Neural cell (in vitro differentiated cells): ENCODE measurements around the gene HPX. TPM values are rescaled to one million over a fixed set of nuclear protein-coding genes. Genes with fewer than 3 reads are reported as not detected.
A peak's percentile ranks its signal among the peaks of the same experiment; 100 is the strongest.

ENCODE experiments used
- H2AFZ ChIP-seq: fragments of 200-600, 300-800 bp; sonication (generic), shearing (Covaris generic); 2 replicates; pipeline ENCODE4 v1.6.0; 2014; ENCODE audit warnings: low read depth, mild to moderate bottlenecking, antibody characterized with exemption, low read length, moderate library complexity
- H3F3A ChIP-seq: fragments of 200-600 bp; shearing (Covaris generic); 2 replicates; pipeline ENCODE4 v1.6.1; 2016; ENCODE audit warnings: mild to moderate bottlenecking, moderate library complexity, mixed read lengths, antibody characterized with exemption, low read length; ENCODE audit not compliant: insufficient read depth, poor library complexity, severe bottlenecking
- H3K27ac ChIP-seq: fragments of 200-600, 300-800 bp; sonication (generic), shearing (Covaris generic); 2 replicates; pipeline ENCODE4 v1.5.1; 2014; ENCODE audit warnings: mild to moderate bottlenecking, low read length, moderate library complexity
- H3K27me3 ChIP-seq: fragments of 300-800, 200-600 bp; sonication (generic), shearing (Covaris generic); 2 replicates; pipeline ENCODE4 v1.6.0; 2014; ENCODE audit warnings: mild to moderate bottlenecking, low read depth, low read length, moderate library complexity; ENCODE audit not compliant: insufficient read depth
- H3K36me3 ChIP-seq: fragments of 300-800, 200-600 bp; sonication (generic), shearing (Covaris generic); 2 replicates; pipeline ENCODE4 v1.5.1; 2014; ENCODE audit warnings: mild to moderate bottlenecking, antibody characterized with exemption, low read length, moderate library complexity; ENCODE audit not compliant: insufficient read depth
- H3K4me2 ChIP-seq: fragments of 300-800, 200-600 bp; sonication (generic), shearing (Covaris generic); 2 replicates; pipeline ENCODE4 v1.6.0; 2014; ENCODE audit warnings: mild to moderate bottlenecking, low read length
- H3K4me3 ChIP-seq: fragments of 300-800, 200-600 bp; sonication (generic), shearing (Covaris generic); 2 replicates; pipeline ENCODE4 v1.5.1; 2014; ENCODE audit warnings: mild to moderate bottlenecking, low read length, moderate library complexity
- H3K79me2 ChIP-seq: fragments of 200-600 bp; shearing (Covaris generic); replicated peaks from 2 replicates; pipeline ENCODE4 v1.6.0; 2014; ENCODE audit warnings: mild to moderate bottlenecking, low read length, moderate library complexity; ENCODE audit not compliant: insufficient read depth
- H3K9ac ChIP-seq: fragments of 300-800, 200-600 bp; sonication (generic), shearing (Covaris generic); 2 replicates; pipeline ENCODE4 v1.6.1; 2016; ENCODE audit warnings: mild to moderate bottlenecking, low read length, mixed read lengths
- H3K9me2 ChIP-seq: fragments of 200-600 bp; shearing (Covaris generic); 2 replicates; pipeline ENCODE4 v1.6.1; 2016; ENCODE audit warnings: mild to moderate bottlenecking, low read length, mixed read lengths; ENCODE audit not compliant: insufficient read depth
- H3K9me3 ChIP-seq: fragments of 200-600, 300-800 bp; sonication (generic), shearing (Covaris generic); 2 replicates; pipeline ENCODE4 v1.6.1; 2016; ENCODE audit warnings: mild to moderate bottlenecking, mixed run types, low read length, moderate library complexity, mixed read lengths
- H4K20me1 ChIP-seq: fragments of 200-600 bp; shearing (Covaris generic); 2 replicates; pipeline ENCODE4 v1.6.1; 2016; ENCODE audit warnings: mild to moderate bottlenecking, mixed run types; ENCODE audit not compliant: insufficient read depth
- EP300 ChIP-seq: fragments of 450-650 bp; conservative IDR thresholded peaks from 2 replicates; pipeline ENCODE4 v1.6.1; 2014; ENCODE audit warnings: antibody characterized with exemption, mild to moderate bottlenecking, moderate library complexity; ENCODE audit not compliant: poor library complexity, severe bottlenecking
- EZH2 ChIP-seq: fragments of 200-600, 300-800 bp; shearing (Covaris generic), sonication (generic); IDR thresholded peaks from 2 replicates; pipeline ENCODE4 v1.6.1; 2014; ENCODE audit warnings: antibody characterized with exemption, low read length, borderline replicate concordance, mild to moderate bottlenecking; ENCODE audit not compliant: insufficient read depth, poor library complexity, severe bottlenecking
- MXI1 ChIP-seq: fragments of 450-650 bp; conservative IDR thresholded peaks from 2 replicates; pipeline ENCODE4 v1.6.1; 2014; ENCODE audit warnings: antibody characterized with exemption, mild to moderate bottlenecking; ENCODE audit not compliant: poor library complexity, severe bottlenecking
- POLR2AphosphoS5 ChIP-seq: IDR thresholded peaks from 2 replicates; pipeline ENCODE4 v1.6.1; 2012
- RAD21 ChIP-seq: fragments of 450-650 bp; conservative IDR thresholded peaks from 2 replicates; pipeline ENCODE4 v1.6.1; 2014; ENCODE audit warnings: antibody characterized with exemption, mild to moderate bottlenecking, moderate library complexity
- SMC3 ChIP-seq: fragments of 450-650 bp; conservative IDR thresholded peaks from 2 replicates; pipeline ENCODE4 v1.6.1; 2014; ENCODE audit warnings: antibody characterized with exemption, mild to moderate bottlenecking, moderate library complexity; ENCODE audit not compliant: poor library complexity
- TAF1 ChIP-seq: IDR thresholded peaks from 2 replicates; pipeline ENCODE4 v1.6.1; 2012; ENCODE audit warnings: low read depth
- polyA plus RNA-seq: library from polyadenylated mRNA; depleted of rRNA; stranded (reverse); fragments of >200 nt; gene quantifications from 2 replicates; pipeline ENCODE4 v1.2.3, GENCODE V29; 2014
- TF ChIP-seq, protein P1 (sequence below): IDR thresholded peaks from 2 replicates; pipeline ENCODE4 v1.6.1; 2012; ENCODE audit warnings: borderline replicate concordance
- TF ChIP-seq, protein P2 (sequence below): fragments of 450-650 bp; IDR thresholded peaks from 2 replicates; pipeline ENCODE4 v1.5.1; 2014; ENCODE audit warnings: antibody characterized with exemption, mild to moderate bottlenecking, moderate library complexity; ENCODE audit not compliant: poor library complexity, severe bottlenecking

Gene HPX
- polyA plus RNA-seq, 1 donor from 2014 or later = 11.1 TPM

DNA sequence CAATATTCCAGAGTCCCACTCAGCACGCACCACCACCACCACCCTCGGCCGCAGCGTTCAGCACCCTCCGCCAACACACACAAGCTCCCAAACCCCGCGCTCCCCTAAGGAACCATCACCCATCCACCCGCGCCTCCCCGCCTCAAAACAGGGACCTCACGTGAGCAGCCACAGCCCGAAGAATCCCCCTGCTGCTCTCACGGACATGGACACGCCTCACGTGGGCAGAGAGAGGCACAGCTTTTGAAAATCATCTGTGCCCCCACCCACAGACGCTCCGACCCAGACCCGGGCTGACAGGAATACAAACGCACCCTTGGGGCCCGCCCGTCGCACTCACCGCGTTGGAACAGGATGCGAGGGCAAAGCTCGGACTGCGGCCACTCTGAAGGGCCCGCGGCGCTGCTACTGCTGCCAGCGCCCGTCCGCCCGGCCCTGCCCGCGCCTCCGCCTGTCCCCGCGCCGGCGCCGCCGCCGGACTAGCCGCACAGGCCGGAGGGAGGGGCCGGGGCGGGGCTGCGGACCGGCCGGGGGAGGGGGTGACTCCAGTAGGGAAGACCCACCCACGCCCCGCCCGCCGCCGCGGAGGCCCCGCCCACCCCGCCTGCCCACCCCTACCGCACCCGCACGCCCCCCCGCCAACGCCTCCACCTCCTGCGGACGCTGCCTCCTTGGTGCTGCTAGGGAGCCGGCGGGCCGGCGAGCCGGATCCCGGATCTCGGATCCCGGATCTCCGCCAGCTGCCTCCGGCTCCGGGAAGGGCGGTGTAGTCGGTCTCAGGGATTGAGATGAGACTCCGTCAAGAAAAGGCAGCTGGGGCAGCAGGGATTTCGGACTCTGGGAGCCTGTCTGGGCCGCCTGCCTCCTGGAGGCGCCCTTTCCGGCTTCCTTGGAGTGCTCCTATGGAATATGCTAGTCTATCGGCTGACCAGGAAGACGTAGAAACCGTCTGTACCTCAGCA lies 32.9 kb upstream of the HPX start, which contains the start of gene TRIM3:
TSS of gene TRIM3 (minus strand) at position 491 of the 962 bp plus-strand sequence. CDS start 8,246 bp downstream, outside the sequence.
- no peaks in the 10 kb centered on the region for H3K36me3 ChIP-seq
- peak within 1 kb of the TSS; percentile 71 for H3K27ac ChIP-seq
- no peaks in the 10 kb centered on the region for H3F3A ChIP-seq
- peak within 1 kb of the TSS; percentile 90 for H3K4me3 ChIP-seq
- TF ChIP-seq, protein P1, sequence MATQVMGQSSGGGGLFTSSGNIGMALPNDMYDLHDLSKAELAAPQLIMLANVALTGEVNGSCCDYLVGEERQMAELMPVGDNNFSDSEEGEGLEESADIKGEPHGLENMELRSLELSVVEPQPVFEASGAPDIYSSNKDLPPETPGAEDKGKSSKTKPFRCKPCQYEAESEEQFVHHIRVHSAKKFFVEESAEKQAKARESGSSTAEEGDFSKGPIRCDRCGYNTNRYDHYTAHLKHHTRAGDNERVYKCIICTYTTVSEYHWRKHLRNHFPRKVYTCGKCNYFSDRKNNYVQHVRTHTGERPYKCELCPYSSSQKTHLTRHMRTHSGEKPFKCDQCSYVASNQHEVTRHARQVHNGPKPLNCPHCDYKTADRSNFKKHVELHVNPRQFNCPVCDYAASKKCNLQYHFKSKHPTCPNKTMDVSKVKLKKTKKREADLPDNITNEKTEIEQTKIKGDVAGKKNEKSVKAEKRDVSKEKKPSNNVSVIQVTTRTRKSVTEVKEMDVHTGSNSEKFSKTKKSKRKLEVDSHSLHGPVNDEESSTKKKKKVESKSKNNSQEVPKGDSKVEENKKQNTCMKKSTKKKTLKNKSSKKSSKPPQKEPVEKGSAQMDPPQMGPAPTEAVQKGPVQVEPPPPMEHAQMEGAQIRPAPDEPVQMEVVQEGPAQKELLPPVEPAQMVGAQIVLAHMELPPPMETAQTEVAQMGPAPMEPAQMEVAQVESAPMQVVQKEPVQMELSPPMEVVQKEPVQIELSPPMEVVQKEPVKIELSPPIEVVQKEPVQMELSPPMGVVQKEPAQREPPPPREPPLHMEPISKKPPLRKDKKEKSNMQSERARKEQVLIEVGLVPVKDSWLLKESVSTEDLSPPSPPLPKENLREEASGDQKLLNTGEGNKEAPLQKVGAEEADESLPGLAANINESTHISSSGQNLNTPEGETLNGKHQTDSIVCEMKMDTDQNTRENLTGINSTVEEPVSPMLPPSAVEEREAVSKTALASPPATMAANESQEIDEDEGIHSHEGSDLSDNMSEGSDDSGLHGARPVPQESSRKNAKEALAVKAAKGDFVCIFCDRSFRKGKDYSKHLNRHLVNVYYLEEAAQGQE = peak; percentile 31
- TF ChIP-seq MXI1 = peak; percentile 77
- peak; percentile 17 for TF ChIP-seq SMC3
- TF ChIP-seq TAF1 = no peak
- TF ChIP-seq EP300 = no peak
- TF ChIP-seq, protein P2, sequence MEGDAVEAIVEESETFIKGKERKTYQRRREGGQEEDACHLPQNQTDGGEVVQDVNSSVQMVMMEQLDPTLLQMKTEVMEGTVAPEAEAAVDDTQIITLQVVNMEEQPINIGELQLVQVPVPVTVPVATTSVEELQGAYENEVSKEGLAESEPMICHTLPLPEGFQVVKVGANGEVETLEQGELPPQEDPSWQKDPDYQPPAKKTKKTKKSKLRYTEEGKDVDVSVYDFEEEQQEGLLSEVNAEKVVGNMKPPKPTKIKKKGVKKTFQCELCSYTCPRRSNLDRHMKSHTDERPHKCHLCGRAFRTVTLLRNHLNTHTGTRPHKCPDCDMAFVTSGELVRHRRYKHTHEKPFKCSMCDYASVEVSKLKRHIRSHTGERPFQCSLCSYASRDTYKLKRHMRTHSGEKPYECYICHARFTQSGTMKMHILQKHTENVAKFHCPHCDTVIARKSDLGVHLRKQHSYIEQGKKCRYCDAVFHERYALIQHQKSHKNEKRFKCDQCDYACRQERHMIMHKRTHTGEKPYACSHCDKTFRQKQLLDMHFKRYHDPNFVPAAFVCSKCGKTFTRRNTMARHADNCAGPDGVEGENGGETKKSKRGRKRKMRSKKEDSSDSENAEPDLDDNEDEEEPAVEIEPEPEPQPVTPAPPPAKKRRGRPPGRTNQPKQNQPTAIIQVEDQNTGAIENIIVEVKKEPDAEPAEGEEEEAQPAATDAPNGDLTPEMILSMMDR = peak; percentile 57
- peak; percentile 45 for TF ChIP-seq POLR2AphosphoS5
- TF ChIP-seq EZH2 = no peak
- no peak for TF ChIP-seq RAD21
- H3K9me3 ChIP-seq = no peaks in the 10 kb centered on the region
- H3K27me3 ChIP-seq = no peaks in the 10 kb centered on the region
- H2AFZ ChIP-seq = peak within 1 kb of the TSS; percentile 90
- no peaks in the 10 kb centered on the region for H4K20me1 ChIP-seq
- peak within 1 kb of the TSS; percentile 48 for H3K4me2 ChIP-seq
- H3K9ac ChIP-seq = peak within 1 kb of the TSS; percentile 91
- peaks cover 8% of the 10 kb centered on the region for H3K79me2 ChIP-seq
- H3K9me2 ChIP-seq = no peaks in the 10 kb centered on the region

DNA sequence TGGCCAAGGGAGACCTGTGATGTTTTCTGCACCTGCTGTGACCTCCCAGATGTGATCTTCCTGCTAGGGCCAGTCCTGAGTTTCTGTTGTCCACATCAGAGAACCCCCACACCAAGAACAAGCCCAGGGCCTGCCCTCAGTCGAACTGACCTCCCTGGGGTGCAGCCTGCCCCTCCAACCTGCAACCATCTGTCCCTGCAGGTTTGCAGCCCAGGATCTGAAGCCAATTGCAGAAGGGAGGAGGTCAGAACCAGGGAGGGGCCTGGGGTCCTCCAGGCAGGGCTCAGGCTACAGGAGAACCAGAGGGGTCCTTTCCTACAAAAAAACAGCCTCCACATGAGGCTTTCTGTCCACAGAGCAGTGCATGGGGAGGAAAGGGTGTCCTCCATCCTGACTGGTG lies 32.1 kb upstream of the HPX start:
- Histone ChIP-seq H3K36me3 (no peaks in the 10 kb centered on the region), H3K27ac (no peak overlapping the region), H3K9ac (peak overlapping the region; percentile 91), H3K4me3 (peak overlapping the region; percentile 90), H3K4me2 (peak overlapping the region; percentile 46), H4K20me1 (no peaks in the 10 kb centered on the region), H3K9me2 (no peaks in the 10 kb centered on the region), H2AFZ (no peak overlapping the region), H3K27me3 (no peaks in the 10 kb centered on the region), H3K79me2 (peaks cover 8% of the 10 kb centered on the region), H3F3A (no peaks in the 10 kb centered on the region), H3K9me3 (no peaks in the 10 kb centered on the region)
- no peak for TF ChIP-seq MXI1
- TF ChIP-seq POLR2AphosphoS5 = no peak
- TF ChIP-seq EZH2 = no peak
- no peak for TF ChIP-seq EP300
- TF ChIP-seq, protein P2 = no peak
- no peak for TF ChIP-seq RAD21
- no peak for TF ChIP-seq TAF1
- TF ChIP-seq, protein P1 = no peak
- TF ChIP-seq SMC3 = no peak
